ENCODE results near the gene ABCC4.

The ABCC4 gene

DNA sequence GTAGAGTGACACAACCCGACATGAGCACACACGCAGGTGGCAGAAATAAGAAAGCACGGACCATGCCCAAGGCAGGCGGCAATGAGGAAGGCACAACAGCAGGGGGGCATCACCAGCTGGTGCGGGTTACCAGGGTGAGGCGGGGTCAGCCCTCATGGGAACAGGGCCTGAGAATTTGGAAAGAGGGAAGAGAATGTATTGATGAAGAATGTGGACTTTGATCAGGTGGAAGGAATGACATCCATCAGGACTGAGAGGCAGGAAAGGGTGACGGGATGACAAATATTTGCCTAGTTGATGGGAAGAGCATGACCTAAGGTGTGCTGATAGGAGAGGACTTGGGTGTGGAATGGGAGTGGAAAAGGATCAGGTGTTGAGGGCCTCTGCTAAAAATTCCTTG, 177.5 kb downstream of the ABCC4 start:
- H3K9me3 ChIP-seq, result no peaks in the 10 kb centered on the region
- H3K27me3 ChIP-seq, result no peaks in the 10 kb centered on the region
- no peaks in the 10 kb centered on the region for H3K36me3 ChIP-seq
- H3K27ac ChIP-seq, result no peak overlapping the region
- no peak overlapping the region for H3K4me3 ChIP-seq
- TF ChIP-seq CTCF (IDR thresholded peaks at IDR 0.05), result no peak
- H3K4me1 ChIP-seq, result no peaks in the 10 kb centered on the region
- no peak for DNase-seq
- intact Hi-C loops (cut with DNase I; ENCODE audit: low total_unique reads), result no loop called here

DNA sequence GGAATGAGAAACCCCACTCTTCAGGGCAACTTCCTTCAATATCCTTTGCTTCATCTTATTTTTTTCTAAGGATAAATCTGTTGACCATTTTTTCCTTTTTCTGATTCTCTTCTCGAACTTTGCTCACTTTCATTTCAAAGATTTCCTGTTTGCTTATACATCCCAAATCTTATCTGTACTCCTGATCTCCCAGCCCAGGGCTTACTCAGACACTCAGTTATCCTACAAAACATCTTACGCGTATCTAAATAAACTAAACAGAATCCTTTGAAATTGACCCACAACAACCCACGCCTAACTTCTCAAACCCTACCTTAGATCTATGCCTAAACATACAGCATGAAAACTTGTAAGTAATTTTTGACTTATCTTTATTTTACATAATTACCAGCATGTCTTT, 179.2 kb downstream of the ABCC4 start:
- no peaks in the 10 kb centered on the region for H3K36me3 ChIP-seq
- TF ChIP-seq CTCF (IDR thresholded peaks at IDR 0.05), result no peak
- DNase-seq, result no peak
- no peak overlapping the region for H3K4me3 ChIP-seq
- no peak overlapping the region for H3K27ac ChIP-seq
- H3K27me3 ChIP-seq, result no peaks in the 10 kb centered on the region
- intact Hi-C loops (cut with DNase I; ENCODE audit: low total_unique reads), result no loop called here
- H3K4me1 ChIP-seq, result no peaks in the 10 kb centered on the region
- no peaks in the 10 kb centered on the region for H3K9me3 ChIP-seq

- Histone ChIP-seq H3K9me3 (no peaks in the 10 kb centered on the region), H3K4me3 (no peak overlapping the region), H3K4me1 (no peaks in the 10 kb centered on the region), H3K36me3 (no peaks in the 10 kb centered on the region), H3K27ac (no peak overlapping the region), H3K27me3 (no peaks in the 10 kb centered on the region)
- no peak for DNase-seq
- no peak for TF ChIP-seq CTCF (IDR thresholded peaks at IDR 0.05)
- intact Hi-C loops (cut with DNase I; ENCODE audit: low total_unique reads), result no loop called here
Observed at GRCh38 chr13:95121516-95121915, 179.7 kb downstream of the ABCC4 start.

DNA sequence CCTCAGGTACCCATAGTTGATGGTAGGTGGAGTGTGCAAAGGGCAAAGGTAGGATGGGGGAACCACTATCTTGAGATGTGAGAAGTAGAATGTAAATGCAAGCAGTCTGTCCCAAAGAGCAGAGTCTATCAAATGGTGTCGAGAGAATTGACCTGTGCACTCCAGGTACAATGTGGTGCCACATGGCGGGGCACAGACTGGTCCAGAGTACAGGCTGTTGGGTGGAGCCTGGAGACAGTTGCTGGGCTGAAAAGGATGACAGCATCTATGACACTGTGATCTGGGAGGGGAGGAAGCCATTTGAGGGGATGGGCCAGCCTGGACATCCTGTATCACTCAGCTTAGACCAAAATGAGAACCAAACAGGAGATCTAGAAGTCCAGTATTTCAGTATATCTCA, 180.6 kb downstream of the ABCC4 start:
- Histone ChIP-seq H3K27me3 (no peaks in the 10 kb centered on the region), H3K9me3 (no peaks in the 10 kb centered on the region), H3K4me1 (no peaks in the 10 kb centered on the region), H3K27ac (no peak overlapping the region), H3K4me3 (no peak overlapping the region), H3K36me3 (no peaks in the 10 kb centered on the region)
- no peak for TF ChIP-seq CTCF (IDR thresholded peaks at IDR 0.05)
- intact Hi-C loops (cut with DNase I; ENCODE audit: low total_unique reads), result no loop called here
- no peak for DNase-seq

- no peak for TF ChIP-seq CTCF (IDR thresholded peaks at IDR 0.05)
Observed at GRCh38 chr13:95118541-95119324, 182.5 kb downstream of the ABCC4 start.

More at GRCh38 chr13:95118541-95119324, 182.5 kb downstream of the ABCC4 start:
- no peaks in the 10 kb centered on the region for H3K27me3 ChIP-seq
- H3K4me1 ChIP-seq, result no peaks in the 10 kb centered on the region
- H3K9me3 ChIP-seq, result no peaks in the 10 kb centered on the region
- intact Hi-C loops (cut with DNase I; ENCODE audit: low total_unique reads), result no loop called here
- H3K36me3 ChIP-seq, result no peaks in the 10 kb centered on the region
- no peak overlapping the region for H3K27ac ChIP-seq
- no peak for DNase-seq
- H3K4me3 ChIP-seq, result no peak overlapping the region

Measured in tibial artery (tissue), 4 donors.